NCI-H1048 (cell line): Measurements from ENCODE around the gene MYO5A.

Source experiments
- DNase-seq: peaks from one replicate; lab custom pipeline; 2025; lab: John Stamatoyannopoulos, UW

Gene MYO5A

DNA sequence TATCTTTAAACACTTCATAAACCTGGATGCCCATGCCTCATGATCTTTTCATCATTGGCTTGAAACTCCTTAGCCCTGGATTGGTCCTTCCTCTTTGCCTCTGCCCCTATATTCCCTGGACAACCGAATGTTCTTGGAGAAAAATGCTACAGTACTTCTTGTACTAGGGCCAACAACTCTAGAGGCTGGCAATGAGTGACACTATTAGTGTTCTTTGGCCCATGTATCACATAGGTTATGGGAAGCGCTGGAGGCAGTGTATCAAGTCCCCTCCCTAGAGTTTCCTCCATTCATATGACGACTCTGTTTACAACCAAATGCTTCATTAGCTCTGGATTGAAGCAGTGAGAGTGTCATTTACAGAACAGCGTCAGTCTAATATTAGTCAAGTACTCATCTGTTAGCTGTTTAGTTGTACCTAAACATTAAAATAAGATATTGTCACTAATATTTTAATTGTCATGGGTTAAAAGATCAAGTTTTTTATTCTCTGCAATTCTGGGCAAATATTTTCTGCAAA is 166.6 kb downstream of the MYO5A start:
- DNase-seq, result no peak

DNA sequence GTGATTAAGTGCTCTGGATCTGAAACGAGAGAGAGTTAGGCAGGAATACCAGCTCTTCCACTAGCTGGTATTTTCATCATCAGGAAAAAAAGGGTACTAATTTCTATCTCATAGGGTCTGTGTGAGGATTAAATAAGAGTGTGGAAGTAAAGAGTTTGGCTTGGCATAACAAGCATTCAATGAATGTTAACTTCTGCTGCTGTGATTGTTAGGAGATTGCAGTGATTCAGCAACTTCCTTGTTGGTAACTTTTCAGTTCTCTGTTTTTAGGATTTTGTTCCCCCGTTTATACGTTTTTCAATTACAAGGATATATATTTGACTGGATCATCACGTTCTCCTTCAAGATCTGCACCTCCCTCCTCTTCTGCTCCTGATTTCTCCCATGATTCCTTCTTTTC is 167.2 kb downstream of the MYO5A start:
- no peak for DNase-seq

DNA sequence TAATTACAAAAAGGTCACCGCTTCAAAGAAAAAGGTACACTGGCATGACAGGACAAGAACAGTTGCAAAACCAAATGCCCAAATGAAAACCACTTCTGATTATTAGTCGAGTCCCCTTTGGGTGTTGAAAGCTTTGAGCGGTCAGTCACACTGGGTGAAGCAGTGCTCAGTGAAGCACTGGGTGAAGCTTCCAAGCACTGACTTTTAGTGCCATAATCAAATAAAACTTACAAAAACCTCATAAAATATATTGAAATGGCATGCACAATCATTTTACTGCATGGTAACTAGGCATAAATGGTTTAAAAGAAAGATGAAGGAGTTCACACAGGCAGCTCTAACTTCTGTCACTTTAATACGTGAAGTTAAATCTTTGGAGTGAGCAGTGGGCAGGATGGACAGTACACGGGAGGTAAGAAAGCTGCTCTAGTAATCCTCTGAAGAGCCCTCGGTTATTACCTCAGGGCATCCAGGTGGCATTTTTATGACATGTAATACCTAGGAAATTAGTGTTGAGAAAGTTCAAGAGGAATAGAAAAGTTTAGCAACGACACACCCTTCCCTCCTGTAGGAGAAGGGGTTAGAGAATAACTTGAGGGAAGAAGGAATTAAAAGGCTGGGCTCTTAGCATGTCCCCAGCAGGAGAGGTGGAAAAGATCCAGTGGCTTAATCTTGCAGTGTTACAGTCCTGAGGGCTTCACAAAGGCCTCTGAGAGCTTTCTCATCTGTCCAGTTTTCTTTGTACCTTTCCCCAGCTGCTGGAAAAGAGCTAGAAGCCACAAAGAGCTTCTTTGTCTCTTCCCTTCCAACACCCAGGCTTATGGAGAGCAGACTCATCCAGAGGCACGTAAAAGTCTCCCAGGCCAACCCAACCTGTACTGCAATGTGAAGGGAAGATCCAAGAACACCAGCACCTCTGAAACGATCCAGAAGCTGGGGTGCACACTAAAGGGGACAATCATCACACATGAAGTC is 168.2 kb downstream of the MYO5A start:
- DNase-seq, result no peak

DNA sequence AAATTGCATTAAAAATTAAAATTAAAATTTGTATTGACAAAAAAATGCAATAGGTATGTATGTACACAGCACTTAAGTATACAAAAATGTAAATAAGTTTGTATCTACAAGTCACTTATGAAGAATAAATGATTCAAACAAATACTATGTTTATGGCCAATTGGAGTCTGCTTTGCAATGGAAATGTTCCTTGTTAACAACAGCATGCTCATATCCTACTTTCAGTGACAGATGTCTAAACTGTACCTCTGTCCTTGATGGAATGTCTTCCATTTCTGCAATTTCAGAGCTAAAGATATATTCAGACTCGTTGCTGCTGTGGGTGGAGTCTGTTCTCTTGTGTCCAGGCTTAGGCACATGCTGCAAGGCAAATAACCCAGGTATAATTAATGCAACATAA is 169.0 kb downstream of the MYO5A start:
- DNase-seq, result no peak

DNA sequence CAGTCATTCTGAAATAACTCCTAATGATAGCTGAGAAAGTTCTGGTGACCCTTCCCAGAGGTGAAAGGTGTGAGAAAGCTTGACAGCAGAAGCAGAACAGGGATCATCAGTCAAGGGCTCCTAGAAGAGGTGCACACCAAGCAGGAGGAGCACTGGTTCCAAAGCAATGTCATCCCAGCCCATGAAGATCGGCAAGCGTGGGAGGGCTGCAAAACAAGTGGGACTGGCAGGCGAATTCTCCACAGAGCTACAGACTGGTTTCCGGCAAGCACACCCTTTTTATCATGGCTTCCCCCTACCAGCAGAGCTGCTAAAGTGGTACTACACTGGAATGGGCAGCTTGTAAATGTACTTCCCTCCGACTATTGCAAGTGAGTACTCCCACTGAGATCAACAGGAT is 170.7 kb downstream of the MYO5A start:
- DNase-seq, result no peak

DNA sequence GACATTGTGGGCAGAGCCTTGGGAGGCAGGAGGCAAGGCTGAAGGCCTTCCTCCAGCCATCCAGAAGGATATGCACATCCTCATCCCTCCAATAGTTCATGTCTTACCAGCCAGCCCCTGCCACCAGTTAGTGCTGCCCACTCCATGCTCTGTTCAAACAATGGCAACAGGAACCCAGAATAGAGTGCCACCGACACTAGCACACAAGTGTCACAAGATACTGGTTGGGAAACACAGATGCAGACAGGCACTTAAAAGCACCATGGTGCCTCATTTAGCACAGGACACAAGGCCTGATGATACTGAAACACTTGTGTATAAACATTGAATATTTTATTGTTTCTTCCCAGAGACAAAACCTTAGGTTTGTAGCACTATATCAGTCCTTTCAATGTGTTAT is 176.6 kb downstream of the MYO5A start:
- DNase-seq, result no peak

DNA sequence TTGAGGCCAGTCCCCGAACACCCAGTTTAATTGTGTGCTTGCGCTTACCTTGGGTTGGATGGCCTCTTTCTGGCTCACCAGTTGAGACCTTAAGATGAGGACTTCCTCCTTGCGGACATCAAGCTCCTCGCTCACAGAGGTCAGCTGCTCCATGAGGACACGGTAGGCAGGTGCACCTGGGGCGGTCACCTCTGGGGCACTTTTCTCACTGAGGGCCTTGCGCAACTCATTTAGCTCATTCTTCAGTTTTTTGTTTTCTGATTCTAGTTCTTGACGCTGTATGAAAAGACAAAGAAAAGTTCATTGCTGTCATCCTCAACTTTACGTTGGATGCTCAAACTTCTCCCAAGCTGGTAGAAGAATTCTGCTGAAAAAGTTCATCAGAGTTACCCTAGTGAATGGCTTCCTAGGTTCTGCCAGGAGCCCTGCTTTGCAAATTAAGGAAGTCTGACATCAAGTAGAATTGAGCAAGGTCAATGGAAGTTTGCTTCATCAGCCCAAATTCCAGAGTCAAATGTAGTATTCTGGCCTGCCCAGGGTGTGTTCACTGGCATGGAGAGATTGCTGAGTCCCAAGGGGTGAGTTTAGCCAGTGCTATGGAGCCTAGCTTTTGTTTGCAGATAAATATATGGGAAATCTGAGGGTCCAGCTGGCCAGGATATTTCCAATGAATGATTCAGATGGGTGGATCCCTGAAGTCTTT is 177.3 kb downstream of the MYO5A start:
- no peak for DNase-seq

DNA sequence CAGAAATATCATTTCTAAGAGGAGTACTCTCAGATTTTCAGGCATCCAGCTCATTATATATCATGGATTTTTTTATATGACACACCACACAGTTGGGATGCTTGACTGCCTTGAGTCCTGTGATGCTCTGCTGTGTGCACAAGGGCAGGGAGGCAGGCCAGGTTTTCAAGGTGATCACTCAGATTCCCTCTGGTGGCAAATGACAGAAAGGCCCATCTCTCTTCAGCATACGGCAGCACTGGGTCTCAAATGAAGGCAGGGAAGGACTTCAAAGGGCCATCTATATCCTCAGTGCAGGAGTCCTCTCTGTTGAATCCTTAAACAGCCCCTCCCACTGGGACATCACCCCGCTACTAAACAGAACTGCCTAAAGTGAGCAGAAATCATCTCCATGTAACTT is 178.3 kb downstream of the MYO5A start:
- no peak for DNase-seq

DNA sequence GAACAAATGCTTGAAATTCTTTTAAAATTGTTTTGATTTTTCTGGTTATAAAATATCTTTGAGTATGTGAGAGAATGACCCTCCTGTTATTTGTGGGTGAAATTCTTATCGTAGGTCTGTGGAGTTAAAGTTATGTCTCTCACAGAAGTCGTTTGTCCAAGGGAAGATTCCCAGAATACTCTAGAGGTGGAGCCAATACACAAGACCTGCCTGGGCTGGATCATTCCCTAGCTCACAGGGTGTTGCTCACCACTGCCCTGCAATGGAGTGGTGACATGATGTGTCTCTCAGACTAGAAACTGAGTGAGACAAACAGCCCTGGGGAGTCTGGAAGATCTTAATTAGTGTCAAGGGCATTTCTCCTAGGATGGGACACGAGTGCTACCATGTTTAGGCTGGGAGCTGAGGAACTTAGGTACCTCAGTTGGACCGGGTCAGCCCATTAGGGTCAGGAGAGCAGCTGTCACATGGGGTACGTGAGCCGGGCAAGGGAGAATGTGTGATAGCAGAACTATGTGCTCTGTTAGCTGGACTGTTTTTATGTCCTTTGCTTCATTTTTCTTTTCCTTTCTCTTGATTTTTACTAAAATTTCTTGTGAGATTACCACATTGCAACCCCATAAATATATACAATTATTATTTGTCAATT is 179.5 kb downstream of the MYO5A start:
- DNase-seq, result no peak

DNA sequence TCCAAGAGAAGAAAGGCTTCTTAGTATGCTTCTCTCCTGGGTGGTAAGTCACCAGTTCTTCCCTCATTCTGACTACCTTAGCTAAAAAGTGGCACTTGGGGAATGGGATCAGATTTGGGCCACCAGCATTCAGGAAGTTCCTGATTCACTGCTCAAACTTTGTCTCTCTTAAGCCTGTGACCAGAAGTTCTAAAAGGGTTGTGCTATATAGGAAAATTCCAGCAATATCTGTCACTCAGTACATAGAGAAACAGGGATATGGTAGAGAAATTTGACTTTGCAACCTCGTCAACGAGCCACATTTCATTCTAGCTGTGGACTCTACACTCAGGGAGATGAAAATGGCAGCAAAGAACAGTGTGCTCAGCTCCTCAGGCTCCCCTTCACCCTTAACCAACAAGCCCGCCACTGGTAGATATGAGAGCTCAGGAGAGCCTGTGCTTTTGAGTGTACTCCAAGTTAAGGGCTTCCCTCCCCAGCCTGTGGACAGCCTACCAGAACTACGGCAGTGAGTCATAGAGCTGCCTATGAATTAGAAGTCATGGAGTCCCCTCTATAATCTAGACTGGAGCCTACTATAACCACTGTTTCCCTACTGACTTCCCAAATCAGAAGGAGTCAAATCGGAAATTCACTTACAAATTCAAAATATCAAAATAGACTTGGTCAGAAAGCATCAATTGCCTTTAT is 180.5 kb downstream of the MYO5A start:
- DNase-seq, result no peak

DNA sequence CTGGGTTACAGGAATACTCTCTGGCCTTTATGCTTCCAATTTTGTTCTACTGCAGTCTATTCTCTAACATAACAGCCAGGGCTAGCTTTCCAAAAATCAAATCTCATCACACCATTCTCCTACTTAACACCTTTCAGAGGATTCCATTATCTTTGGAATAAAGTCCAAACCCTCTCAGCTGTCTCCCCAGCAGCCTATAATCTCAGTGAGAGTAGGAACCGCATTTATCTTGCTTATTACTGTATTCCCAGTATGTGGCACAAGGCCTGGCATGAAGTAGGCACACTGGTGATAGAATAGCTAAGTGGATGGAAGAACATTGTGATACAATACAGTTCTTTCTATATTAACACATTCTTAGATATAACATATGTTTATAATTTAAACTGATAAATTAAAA is 184.1 kb downstream of the MYO5A start:
- no peak for DNase-seq

DNA sequence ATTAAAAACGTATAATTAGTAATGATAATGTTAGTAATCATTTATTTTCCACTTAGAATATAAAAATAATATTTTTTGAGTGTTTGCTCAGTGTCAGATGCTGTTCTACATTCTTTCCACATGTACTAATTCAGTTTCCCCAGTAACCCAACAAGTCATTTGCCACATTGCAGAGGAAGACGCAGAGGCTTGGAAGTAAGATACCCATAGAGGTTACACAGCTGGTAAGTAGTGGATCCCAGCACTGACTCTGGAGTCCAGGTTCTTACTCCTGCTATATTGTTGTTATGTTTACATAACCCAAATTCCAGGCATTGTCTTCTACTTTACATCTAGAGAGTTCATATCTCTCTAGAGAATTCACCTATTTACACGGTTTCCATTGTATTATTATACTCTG is 184.8 kb downstream of the MYO5A start:
- DNase-seq, result no peak

DNA sequence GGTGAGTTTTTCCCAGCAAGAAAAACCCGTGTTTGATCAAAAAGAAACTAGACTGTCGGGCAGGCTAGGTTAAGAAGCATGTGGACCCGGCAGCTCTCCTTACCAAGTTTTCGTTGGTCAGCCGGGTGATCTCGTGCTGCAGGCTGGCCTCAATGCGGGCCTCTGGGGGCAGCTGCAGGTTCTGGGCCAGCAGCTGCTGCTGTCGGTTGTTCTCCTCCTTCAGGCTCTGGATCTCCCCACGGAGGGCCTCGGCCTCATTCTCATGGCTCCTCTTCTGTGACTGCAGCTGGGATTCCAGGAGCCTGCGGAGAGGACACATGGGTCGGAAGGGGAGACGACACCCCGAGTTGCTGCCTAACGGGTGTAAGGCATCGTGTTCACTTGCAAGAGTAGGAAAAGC is 188.6 kb downstream of the MYO5A start:
- no peak for DNase-seq

DNA sequence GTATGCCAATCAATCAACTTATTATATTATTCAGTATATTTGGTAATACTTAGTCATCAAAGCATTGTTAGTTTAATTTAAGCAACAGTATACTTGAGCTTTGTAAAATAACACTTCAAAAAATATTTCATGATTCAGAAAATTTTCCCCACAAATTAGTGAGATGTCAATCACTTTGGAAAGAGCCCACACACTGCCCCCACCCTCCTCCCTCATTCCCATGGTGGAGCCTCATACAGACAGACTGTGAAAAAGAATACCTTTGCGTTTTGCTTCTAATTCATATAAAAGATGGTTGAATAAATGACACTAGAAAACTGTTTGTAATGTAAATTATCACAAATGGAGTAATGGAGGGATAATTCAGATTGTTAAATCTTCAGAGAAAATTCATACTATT is 189.8 kb downstream of the MYO5A start:
- DNase-seq, result no peak

DNA sequence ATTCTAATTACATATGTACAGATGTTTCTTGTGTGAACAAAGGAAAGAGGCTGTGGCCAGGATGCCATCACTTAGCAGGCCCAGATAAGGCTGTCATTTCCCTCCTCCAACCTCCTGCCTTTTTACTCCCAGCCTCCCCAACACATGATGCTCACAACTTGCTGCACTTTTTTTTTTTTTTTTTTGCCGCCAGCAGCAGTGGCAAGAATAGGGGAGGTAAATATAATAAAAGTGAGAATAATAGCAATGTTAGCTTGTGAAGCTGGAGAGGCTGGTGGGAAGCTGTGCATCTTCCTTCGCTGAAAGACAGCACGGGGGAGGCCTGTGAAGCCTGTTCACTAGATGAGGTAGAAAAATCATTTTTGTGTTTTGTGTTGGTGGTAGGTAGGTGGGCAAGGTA is 190.6 kb downstream of the MYO5A start:
- no peak for DNase-seq

DNA sequence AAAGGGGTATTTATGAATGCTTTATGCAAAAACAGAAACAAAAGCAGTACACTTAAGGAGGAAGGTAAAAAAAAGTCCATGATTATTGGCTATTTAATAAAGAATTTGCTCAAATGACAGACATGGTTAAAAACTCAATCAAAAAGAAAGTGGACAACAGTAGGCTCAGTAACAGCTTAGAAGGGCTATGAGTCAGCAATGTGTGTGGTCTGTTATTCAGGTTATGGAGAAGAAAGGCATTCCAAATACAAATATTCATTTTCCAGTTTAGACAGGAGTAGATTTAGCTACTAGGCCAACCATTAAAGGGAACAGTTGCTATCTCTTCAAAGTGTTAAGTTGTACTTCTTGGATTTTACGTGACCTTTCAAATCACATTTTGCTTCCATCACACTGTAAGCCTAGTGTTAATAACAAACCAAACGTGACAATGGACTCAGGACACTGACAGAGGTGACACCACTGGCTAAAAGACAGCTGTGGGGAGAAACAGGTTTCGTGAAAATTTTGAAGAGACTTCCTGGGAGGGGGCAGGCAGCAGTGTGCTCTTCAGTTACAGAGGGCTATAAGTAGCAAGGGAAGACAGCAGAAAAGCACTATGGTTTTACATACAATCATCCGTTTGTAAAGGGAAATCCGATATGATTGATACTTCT is 191.4 kb downstream of the MYO5A start:
- DNase-seq, result no peak

DNA sequence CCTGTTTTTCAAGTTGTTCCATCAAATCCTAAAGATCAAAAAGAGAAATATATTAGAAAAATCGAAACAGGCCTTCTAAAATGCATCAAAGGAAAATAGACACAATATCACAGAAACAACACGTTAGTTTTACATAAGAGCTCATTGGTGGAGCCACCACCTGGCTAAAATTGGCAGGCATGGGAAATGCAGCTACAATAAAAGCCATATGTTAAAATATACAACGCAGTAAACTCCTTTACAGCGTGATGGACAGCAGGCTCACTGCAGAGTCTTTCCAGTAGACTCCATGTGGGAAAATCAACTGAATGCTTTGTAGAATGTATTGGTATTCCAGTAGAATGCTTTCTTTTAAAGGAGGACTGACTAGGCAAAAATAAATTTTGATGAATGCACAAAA is 192.2 kb downstream of the MYO5A start:
- no peak for DNase-seq

DNA sequence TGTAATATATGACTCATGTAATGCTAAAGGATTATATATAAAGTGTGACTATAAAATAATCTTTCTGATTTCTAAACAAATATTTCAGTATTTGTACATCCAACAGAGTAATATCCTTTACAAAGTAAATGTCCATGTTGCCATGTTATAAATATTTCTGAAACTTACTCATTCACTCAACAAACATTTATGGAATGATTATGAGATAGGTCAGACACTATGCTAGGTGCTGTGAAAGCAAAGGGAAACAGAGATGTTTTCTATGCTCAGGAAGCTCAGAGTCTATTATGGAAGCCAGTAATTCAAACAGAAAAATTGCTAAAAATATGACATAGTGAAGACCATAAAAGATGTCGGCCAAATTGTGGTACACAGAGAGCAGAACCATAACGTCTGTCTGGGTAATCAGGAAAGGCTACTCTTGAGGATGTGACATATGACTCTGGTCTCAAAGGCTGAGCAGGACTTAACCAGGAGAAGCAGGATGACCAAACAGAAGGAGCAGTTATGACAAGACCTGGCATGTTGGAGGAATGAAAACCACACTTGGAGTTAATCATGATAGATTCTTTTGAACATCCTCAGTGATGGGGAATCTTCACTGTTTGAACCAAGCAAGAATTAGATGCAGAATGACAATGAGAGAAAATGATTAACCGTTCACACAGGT is 194.1 kb downstream of the MYO5A start:
- DNase-seq, result no peak

DNA sequence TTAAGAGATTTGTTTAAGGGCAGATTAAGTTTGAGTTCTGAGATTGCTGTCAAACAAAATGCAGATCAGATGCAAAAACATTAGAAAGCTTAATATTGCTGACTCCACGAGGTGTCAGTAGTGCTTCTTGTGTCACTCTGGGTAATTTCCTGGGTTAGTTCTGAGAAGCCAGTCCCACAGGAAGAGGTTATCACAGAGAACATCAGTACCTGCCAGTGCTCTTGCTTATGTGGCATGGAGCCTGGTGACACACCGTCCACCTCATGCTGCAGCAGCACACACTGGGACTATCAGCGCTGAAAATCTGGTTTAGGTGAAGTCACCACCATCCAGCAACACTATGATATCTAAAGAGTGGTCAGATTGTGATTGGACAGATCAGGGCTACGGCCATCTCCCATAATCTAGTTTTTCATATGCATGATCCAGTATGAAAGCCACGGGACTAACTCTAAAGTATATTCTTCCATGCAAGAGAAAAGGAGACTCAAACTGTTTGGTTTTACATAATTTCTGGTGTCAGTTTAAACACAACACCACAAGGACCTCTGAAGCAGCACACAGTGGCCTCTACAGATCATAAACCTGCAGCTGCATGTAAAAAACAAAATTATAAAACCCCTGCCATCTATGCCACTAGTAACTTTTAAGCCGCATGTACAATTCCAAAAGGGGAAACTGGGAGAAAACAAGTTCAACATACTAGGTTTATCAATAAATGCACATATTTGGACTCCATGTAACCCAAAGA is 197.0 kb downstream of the MYO5A start:
- no peak for DNase-seq

DNA sequence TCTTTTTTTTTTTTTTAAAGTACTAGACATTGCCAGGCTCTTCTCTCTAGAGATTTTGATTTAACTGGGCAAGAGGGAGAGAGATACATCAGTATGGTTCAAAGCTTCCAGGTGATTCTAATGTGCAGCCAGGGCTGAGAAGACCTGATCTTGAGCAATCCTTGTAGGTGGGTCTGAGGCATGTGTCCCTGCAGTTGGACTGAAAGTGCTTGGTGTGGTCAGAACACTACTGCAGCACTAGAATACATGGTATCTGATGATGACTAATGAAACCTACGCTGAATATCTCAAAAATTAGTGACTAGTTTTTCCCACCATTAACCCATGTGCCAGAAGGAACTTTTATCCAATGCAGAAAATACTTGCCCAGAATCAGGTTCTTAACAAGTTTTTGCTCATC is 198.7 kb downstream of the MYO5A start:
- no peak for DNase-seq
